Measurements from ENCODE around the gene CIAO1. TPM values are rescaled to one million over a fixed set of nuclear protein-coding genes. Genes with fewer than 3 reads are reported as not detected.
"Not testable (repeated sequence)": the region's sequence is repeated elsewhere in the genome, so short reads cannot be mapped to it uniquely, and the experiment has no call there.

The CIAO1 gene
- total and polyA plus RNA-seq, 4 donors: 25.8 to 57.1 (median 47.8) TPM

DNA sequence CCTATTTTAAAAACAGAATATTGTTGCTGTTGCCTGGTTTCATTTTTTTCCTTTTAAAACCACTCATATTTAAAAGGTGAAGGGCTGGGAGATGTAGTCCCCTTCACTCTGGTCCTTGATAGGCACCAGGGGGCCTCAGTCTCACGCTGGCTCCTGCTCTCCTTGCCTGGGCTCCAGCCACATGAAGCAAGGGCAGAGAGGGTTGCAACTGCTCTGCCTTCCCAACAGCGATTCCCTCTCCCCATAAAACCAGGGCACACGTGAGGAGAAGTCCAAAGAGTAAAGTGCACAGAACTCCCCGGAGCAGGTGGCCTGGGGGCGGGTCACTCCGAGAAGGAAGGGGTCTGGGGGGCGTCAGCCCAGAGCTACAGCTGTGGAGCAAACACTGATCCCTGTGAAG is 13.0 kb upstream of the CIAO1 start:
- Histone ChIP-seq H3K27me3 (ENCODE audit: control insufficient read depth in 1 of 2, insufficient read depth in 2 of 2, low read length in 1 of 2) (no peaks in the 10 kb centered on the region), H3K27ac (ENCODE audit: low read depth in 1 of 2, low read length in 2 of 2) (no peak overlapping the region), H3K36me3 (ENCODE audit: control insufficient read depth in 1 of 2, insufficient read depth in 2 of 2, low read length in 1 of 2) (peaks cover 0 to 2% of the 10 kb centered on the region in 2 donors), H3K4me1 (ENCODE audit: control insufficient read depth in 1 of 2, insufficient read depth in 2 of 2, low read length in 2 of 2) (peaks cover 0 to 5% of the 10 kb centered on the region in 2 donors), H3K9me3 (ENCODE audit: control insufficient read depth, low read length) (no peaks in the 10 kb centered on the region), H3K4me3 (ENCODE audit: low read length in 2 of 2) (no peak overlapping the region)
- 82 to 83% methylated on average over 7 of the region's 7 CpGs for WGBS, 2 donors
- ATAC-seq (ENCODE audit: low FRiP score) (no peak), DNase-seq (no peak)
- intact Hi-C loops (cut with DNase I): loop anchor here in 1 of 2 donors (5.0 kb wide), 2 partner anchors 46 to 106 kb away; partner anchors contain the start of genes DUSP2 and STARD7

DNA sequence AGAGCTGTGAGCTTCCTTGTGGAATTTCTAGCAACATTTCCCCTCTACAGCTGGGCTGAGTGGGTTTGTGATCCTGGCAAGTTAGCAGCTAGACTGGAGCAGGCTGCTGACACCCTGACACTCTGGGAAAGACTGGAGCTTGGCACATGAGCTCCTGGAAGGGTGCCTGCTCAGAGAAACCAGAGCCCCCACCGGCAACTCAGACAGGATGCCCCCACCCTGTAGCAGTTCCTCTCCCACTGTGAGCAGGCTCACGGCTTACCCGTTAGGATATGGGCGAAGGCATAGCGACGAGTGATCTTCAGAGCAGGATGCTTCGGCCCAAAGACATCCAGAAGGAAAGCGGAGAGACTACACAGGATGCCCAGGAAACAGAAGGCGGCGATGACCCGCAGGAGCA is 11.5 kb upstream of the CIAO1 start:
- intact Hi-C loops (cut with DNase I): loop anchor here in 1 of 2 donors (5.0 kb wide), 2 partner anchors 47 to 107 kb away; partner anchors contain the start of genes DUSP2 and STARD7
- ATAC-seq (ENCODE audit: low FRiP score) (no peak), DNase-seq (no peak)
- Histone ChIP-seq H3K27me3 (ENCODE audit: control insufficient read depth in 1 of 2, insufficient read depth in 2 of 2, low read length in 1 of 2) (no peaks in the 10 kb centered on the region), H3K4me3 (ENCODE audit: low read length in 2 of 2) (no peak overlapping the region), H3K27ac (ENCODE audit: low read depth in 1 of 2, low read length in 2 of 2) (no peak overlapping the region), H3K4me1 (ENCODE audit: control insufficient read depth in 1 of 2, insufficient read depth in 2 of 2, low read length in 2 of 2) (peaks cover 3 to 5% of the 10 kb centered on the region in 2 donors), H3K36me3 (ENCODE audit: control insufficient read depth in 1 of 2, insufficient read depth in 2 of 2, low read length in 1 of 2) (peaks cover 0 to 2% of the 10 kb centered on the region in 2 donors), H3K9me3 (ENCODE audit: control insufficient read depth, low read length) (no peaks in the 10 kb centered on the region)
- WGBS, 2 donors: 87 to 89% methylated on average over 11 of the region's 11 CpGs

DNA sequence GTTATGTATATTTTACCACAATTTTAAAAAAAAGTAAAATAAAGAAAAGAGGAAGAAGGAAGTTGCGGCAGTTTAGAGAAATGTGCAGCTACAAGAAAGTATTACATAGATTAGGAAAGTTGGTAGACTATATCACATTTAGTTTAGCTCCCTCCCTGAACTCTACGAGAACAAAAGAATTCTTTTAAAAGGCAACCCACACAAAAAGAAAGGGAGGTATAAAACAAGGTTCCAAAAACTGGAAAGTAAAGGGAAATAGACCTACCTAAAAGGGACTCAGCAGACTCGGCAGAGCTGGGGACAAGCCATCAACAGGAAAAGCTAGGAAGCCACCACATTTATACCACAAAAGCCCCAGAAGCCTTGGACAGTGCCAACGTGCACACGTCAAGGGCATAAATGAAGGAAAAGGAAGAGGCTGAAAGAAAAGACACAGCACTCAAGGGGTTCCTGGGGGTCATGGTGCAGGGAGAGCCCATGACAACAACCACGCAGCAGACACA is 9.4 kb upstream of the CIAO1 start:
- no peak for ATAC-seq (ENCODE audit: low FRiP score)
- intact Hi-C loops (cut with DNase I): no loop called here
- Histone ChIP-seq H3K4me3 (ENCODE audit: low read length in 2 of 2) (no peak overlapping the region), H3K27ac (ENCODE audit: low read depth in 1 of 2, low read length in 2 of 2) (no peak overlapping the region), H3K4me1 (ENCODE audit: control insufficient read depth in 1 of 2, insufficient read depth in 2 of 2, low read length in 2 of 2) (peaks cover 3 to 7% of the 10 kb centered on the region in 2 donors), H3K9me3 (ENCODE audit: control insufficient read depth, low read length) (no peaks in the 10 kb centered on the region), H3K27me3 (ENCODE audit: control insufficient read depth in 1 of 2, insufficient read depth in 2 of 2, low read length in 1 of 2) (no peaks in the 10 kb centered on the region), H3K36me3 (ENCODE audit: control insufficient read depth in 1 of 2, insufficient read depth in 2 of 2, low read length in 1 of 2) (peaks cover 0 to 2% of the 10 kb centered on the region in 2 donors)
- WGBS, 2 donors: 82 to 83% methylated on average over 6 of the region's 6 CpGs
- DNase-seq: peak in 1 of 2 donors; percentile 47

DNA sequence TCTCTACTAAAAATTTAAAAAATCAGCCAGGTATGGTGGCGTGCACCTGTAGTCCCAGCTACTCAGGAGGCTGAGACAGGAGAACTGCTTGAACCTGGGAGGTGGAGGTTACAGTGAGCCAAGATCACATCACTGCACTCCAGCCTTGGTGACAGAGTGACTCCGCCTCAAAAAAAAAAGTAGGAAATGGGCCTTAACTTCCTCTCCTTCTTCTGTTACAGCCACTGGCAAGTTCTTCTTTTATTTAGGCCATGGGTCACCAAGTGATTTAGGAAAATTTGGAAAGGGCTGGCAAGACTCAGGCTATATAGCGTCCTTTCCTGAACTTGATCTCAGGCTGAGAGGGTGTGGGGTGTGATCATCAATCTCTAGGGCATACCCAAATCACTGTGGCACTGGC is 8.3 kb upstream of the CIAO1 start:
- peak overlapping the region in 1 of 2 donors; percentile 85 for H3K27ac ChIP-seq (ENCODE audit: low read depth in 1 of 2, low read length in 2 of 2)
- WGBS, 2 donors: 94 to 95% methylated on average over 3 of the region's 3 CpGs
- intact Hi-C loops (cut with DNase I); H3K9me3 ChIP-seq (ENCODE audit: control insufficient read depth, low read length); H3K4me3 ChIP-seq (ENCODE audit: low read length in 2 of 2); ATAC-seq (ENCODE audit: low FRiP score); H3K27me3 ChIP-seq (ENCODE audit: control insufficient read depth in 1 of 2, insufficient read depth in 2 of 2, low read length in 1 of 2); H3K4me1 ChIP-seq (ENCODE audit: control insufficient read depth in 1 of 2, insufficient read depth in 2 of 2, low read length in 2 of 2); H3K36me3 ChIP-seq (ENCODE audit: control insufficient read depth in 1 of 2, insufficient read depth in 2 of 2, low read length in 1 of 2): not testable (repeated sequence)
- peak in 1 of 2 donors; percentile 24 for DNase-seq

DNA sequence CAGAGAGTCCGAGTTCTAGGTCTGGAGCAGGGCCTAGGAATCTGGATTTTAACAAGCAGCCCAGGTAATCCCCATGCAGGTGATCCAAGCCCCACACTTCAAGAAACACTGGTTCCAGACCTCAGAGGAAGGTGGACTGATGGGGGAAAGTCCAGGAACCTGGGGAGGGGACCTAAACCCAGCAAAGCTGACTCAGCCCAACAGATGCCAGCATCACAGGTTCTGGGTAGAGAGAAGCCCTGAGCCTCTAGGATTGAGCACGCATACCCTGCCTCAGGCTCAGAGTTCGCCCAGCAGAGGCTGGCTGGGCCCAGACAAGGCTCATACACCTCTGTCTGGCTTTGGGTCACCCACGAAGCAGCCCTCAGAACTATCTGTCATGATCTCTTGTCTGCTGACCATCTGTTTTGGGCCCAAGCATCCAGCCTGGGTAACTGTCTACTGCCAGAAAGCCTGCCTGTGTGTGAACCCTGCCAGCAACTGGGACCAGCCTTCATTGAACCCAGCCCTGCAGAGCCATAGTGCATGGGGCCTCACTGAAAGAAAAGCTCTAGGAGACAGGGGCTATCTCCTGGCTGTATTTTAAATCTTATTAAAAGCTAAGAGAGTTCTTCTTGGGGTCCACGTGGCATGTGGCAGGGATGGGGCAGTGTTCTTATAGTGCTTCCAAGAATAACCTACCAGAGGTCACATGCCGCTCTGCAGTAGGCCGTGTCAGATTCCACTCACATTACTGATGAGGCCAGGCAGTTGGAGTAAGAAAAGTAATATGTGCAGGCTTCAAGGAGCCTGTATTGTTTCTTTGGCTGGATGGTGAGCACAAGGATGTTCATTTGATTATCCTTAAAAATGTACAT is 7.6 kb upstream of the CIAO1 start:
- Histone ChIP-seq H3K36me3 (ENCODE audit: control insufficient read depth in 1 of 2, insufficient read depth in 2 of 2, low read length in 1 of 2) (no peaks in the 10 kb centered on the region), H3K27me3 (ENCODE audit: control insufficient read depth in 1 of 2, insufficient read depth in 2 of 2, low read length in 1 of 2) (no peaks in the 10 kb centered on the region), H3K4me3 (ENCODE audit: low read length in 2 of 2) (no peak overlapping the region), H3K4me1 (ENCODE audit: control insufficient read depth in 1 of 2, insufficient read depth in 2 of 2, low read length in 2 of 2) (peaks cover 3 to 7% of the 10 kb centered on the region in 2 donors), H3K27ac (ENCODE audit: low read depth in 1 of 2, low read length in 2 of 2) (peak overlapping the region in 1 of 2 donors; percentile 85), H3K9me3 (ENCODE audit: control insufficient read depth, low read length) (no peaks in the 10 kb centered on the region)
- DNase-seq (peak in 1 of 2 donors; percentile 48), ATAC-seq (ENCODE audit: low FRiP score) (peak; percentile 24)
- intact Hi-C loops (cut with DNase I): no loop called here
- WGBS, 2 donors: 48 to 49% methylated on average over 7 of the region's 7 CpGs

DNA sequence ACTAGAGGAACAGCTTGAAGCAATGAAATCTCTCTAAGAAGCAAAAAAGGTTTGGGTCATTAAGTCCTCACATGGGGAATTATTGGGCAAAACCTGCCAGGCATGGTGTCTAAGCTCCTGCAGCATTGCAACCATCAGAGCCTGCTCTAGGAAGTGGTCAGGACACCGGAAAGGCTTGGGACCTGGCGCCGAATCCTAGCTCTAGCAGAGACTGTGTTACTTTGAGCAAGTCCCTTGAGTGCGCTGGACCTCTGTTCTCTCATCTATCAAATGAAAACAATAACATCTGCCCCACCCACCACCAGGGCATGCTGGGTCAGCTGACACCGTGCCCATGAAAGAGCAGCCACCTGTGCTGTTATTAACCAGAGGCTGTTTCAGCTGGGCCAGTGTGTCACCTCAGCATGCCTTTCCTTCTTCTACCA is 6.5 kb upstream of the CIAO1 start:
- ATAC-seq (ENCODE audit: low FRiP score) (no peak), DNase-seq (peak in 1 of 2 donors; percentile 56)
- Histone ChIP-seq H3K36me3 (ENCODE audit: control insufficient read depth in 1 of 2, insufficient read depth in 2 of 2, low read length in 1 of 2) (no peaks in the 10 kb centered on the region), H3K4me3 (ENCODE audit: low read length in 2 of 2) (no peak overlapping the region), H3K27me3 (ENCODE audit: control insufficient read depth in 1 of 2, insufficient read depth in 2 of 2, low read length in 1 of 2) (no peaks in the 10 kb centered on the region), H3K9me3 (ENCODE audit: control insufficient read depth, low read length) (no peaks in the 10 kb centered on the region), H3K27ac (ENCODE audit: low read depth in 1 of 2, low read length in 2 of 2) (peak overlapping the region in 1 of 2 donors; percentile 84), H3K4me1 (ENCODE audit: control insufficient read depth in 1 of 2, insufficient read depth in 2 of 2, low read length in 2 of 2) (peaks cover 3 to 7% of the 10 kb centered on the region in 2 donors)
- WGBS, 2 donors: 80 to 85% methylated on average over 5 of the region's 5 CpGs
- intact Hi-C loops (cut with DNase I): no loop called here

DNA sequence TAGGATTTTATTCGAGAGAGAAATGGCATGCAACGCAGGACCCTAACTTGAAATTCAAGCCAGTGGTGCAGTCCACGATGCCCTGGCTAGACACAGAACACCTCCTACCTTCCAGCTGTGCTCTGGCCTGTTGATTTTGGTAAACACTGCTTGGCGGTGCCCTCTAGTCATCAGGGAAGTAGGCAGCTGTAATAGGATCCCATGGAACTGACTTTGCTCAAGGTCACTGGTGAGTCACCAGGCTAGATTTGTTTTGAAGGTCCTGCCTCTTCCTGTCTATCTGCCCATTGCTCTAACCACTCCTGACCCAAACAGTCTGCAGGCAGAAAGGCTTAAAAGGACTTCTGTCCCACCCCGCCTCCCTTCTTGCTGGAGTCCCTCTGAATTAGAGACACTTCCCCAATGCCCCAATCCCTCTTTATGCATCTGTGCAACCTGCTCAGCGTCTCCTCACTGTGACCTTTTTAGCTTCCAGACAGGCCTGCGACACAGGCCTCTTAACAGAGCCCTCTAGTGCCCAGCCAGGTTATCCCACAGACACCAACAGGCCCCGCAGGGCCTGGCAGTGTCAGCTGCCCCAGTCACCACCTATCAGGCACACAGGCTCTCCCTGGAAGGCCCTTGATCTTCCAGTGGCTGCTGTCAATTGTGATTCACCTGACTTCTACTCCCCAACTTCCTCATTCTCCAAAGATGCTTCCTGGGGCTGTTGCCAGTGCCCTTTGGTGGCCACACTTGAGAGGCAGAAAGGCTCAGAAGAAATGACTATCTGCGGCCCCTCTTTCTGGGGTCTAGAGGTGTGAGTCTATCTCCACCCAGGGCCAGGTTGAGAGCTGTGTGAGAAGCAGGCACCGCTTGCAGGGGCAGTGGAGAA is 5.4 kb upstream of the CIAO1 start:
- no peak overlapping the region for H3K4me3 ChIP-seq (ENCODE audit: low read length in 2 of 2)
- ATAC-seq (ENCODE audit: low FRiP score) (peak; percentile 81), DNase-seq (peak; percentile 68 to 75)
- H3K9me3 ChIP-seq (ENCODE audit: control insufficient read depth, low read length): no peaks in the 10 kb centered on the region
- intact Hi-C loops (cut with DNase I): loop anchor here in 1 of 2 donors (5.0 kb wide), 1 partner anchor 118 kb away; no protein-coding TSS in a partner anchor
- H3K36me3 ChIP-seq (ENCODE audit: control insufficient read depth in 1 of 2, insufficient read depth in 2 of 2, low read length in 1 of 2): no peaks in the 10 kb centered on the region
- peak overlapping the region; percentile 84 to 92 for H3K27ac ChIP-seq (ENCODE audit: low read depth in 1 of 2, low read length in 2 of 2)
- peaks cover 3 to 7% of the 10 kb centered on the region in 2 donors for H3K4me1 ChIP-seq (ENCODE audit: control insufficient read depth in 1 of 2, insufficient read depth in 2 of 2, low read length in 2 of 2)
- 38 to 39% methylated on average over 10 of the region's 10 CpGs for WGBS, 2 donors
- no peaks in the 10 kb centered on the region for H3K27me3 ChIP-seq (ENCODE audit: control insufficient read depth in 1 of 2, insufficient read depth in 2 of 2, low read length in 1 of 2)

DNA sequence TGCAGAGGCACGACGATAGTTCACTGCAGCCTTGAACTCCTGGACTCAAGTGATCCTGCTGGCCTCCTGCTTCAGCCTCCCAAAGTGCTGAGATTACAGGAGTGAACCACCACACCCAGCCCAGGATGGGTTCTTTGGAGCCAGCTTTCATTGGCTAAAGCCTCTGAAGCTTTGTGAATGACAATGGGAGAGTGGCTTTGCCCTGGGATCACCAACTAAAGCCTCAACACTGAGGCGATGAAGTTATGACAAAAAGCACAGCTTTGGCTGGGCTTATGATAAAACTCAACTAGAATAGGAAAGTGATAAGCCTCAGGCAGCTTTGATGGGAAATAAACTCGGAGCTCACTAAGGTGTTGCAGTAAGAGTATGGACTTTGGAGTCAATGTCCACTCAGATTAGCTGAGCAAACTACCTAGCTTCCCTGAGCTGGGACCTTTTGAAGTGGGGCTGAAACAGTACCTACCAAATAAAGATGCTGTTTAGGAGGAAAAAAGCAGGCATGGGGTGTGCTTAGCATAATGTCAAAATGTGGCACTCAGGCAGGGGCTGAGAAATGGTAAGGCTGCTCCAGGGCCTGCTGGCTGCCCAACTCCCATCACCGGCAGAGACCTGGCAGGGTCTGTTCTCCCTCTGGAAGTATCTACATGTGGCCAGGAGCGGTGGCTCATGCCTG is 4.6 kb upstream of the CIAO1 start:
- WGBS, 2 donors: 84 to 91% methylated on average over 6 of the region's 6 CpGs
- no peaks in the 10 kb centered on the region for H3K27me3 ChIP-seq (ENCODE audit: control insufficient read depth in 1 of 2, insufficient read depth in 2 of 2, low read length in 1 of 2)
- H3K4me1 ChIP-seq (ENCODE audit: control insufficient read depth in 1 of 2, insufficient read depth in 2 of 2, low read length in 2 of 2): peaks cover 3 to 7% of the 10 kb centered on the region in 2 donors
- H3K27ac ChIP-seq (ENCODE audit: low read depth in 1 of 2, low read length in 2 of 2): peak overlapping the region in 1 of 2 donors; percentile 78
- ATAC-seq (ENCODE audit: low FRiP score) (no peak), DNase-seq (no peak)
- no peaks in the 10 kb centered on the region for H3K9me3 ChIP-seq (ENCODE audit: control insufficient read depth, low read length)
- no peak overlapping the region for H3K4me3 ChIP-seq (ENCODE audit: low read length in 2 of 2)
- intact Hi-C loops (cut with DNase I): loop anchor here in 1 of 2 donors (5.0 kb wide), 1 partner anchor 119 kb away; no protein-coding TSS in a partner anchor
- H3K36me3 ChIP-seq (ENCODE audit: control insufficient read depth in 1 of 2, insufficient read depth in 2 of 2, low read length in 1 of 2): no peaks in the 10 kb centered on the region
